ENCODE data around the gene DPEP3.
A peak's percentile ranks its signal among the peaks of the same experiment; 100 is the strongest.

Gene DPEP3, protein sequence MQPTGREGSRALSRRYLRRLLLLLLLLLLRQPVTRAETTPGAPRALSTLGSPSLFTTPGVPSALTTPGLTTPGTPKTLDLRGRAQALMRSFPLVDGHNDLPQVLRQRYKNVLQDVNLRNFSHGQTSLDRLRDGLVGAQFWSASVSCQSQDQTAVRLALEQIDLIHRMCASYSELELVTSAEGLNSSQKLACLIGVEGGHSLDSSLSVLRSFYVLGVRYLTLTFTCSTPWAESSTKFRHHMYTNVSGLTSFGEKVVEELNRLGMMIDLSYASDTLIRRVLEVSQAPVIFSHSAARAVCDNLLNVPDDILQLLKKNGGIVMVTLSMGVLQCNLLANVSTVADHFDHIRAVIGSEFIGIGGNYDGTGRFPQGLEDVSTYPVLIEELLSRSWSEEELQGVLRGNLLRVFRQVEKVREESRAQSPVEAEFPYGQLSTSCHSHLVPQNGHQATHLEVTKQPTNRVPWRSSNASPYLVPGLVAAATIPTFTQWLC

DNA sequence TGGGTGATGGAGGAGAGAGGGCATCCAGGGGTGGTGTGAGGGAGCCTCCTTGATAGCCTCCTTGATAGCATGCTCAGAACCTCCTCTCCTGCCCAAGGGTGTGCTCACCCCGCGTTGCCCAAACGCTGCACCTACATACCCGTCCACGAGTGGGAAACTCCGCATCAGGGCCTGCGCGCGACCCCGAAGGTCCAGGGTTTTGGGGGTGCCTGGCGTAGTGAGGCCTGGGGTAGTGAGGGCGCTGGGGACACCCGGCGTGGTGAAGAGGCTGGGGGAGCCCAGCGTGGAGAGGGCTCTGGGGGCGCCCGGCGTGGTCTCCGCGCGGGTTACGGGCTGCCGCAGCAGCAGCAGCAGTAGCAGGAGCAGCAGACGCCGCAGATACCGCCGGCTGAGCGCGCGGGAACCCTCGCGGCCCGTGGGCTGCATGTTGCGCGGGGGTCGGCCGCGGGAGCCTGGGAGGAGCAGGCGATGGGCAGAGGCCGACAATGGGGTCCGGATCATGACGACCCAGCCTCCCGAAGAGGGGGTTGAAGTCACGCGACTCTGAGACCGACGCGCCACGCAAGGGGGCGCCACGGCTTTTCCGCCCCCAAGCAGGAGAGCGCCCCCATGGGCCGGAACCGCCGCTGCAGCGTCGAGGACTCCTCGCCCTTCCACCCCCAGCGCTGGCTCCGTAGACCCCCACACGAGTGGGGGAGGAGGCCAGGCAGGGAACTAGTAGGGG is at the start of gene DPEP3:
Gene DPEP3, minus strand, starts transcription at position 545 of the 724 bp plus-strand sequence. Its CDS starts 119 bp downstream, at position 426.
- H3K4me3 ChIP-seq (ENCODE audit: low read depth, low read length), result no peak within 1 kb of the TSS
- TF ChIP-seq, protein P1, sequence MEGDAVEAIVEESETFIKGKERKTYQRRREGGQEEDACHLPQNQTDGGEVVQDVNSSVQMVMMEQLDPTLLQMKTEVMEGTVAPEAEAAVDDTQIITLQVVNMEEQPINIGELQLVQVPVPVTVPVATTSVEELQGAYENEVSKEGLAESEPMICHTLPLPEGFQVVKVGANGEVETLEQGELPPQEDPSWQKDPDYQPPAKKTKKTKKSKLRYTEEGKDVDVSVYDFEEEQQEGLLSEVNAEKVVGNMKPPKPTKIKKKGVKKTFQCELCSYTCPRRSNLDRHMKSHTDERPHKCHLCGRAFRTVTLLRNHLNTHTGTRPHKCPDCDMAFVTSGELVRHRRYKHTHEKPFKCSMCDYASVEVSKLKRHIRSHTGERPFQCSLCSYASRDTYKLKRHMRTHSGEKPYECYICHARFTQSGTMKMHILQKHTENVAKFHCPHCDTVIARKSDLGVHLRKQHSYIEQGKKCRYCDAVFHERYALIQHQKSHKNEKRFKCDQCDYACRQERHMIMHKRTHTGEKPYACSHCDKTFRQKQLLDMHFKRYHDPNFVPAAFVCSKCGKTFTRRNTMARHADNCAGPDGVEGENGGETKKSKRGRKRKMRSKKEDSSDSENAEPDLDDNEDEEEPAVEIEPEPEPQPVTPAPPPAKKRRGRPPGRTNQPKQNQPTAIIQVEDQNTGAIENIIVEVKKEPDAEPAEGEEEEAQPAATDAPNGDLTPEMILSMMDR (IDR thresholded peaks at IDR 0.05; ENCODE audit: insufficient read depth, low read depth, low read length, missing control alignments), result no peak
- no peak for DNase-seq (ENCODE audit: low read depth)

DNA sequence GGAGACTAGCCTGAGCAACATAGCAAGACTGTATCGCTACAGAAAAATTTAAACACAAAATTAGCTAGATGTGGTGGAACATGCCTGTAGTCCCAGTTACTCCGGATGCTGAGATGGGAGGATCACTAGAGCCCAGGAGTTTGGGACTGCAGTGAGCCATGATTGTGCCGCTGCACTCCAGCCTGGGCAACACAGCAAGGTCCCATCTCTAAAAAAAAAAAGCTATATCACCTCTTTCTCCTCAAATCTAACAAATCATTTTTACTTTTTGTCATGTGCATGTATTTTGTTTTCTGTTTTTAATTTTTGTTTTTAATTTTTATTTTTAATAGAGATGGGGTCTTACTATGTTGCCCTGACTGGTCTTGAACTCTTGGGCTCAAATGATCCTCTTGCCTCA is 48.7 kb upstream of the DPEP3 start:
- no peak for DNase-seq (ENCODE audit: low read depth)
- TF ChIP-seq, protein P1 (IDR thresholded peaks at IDR 0.05; ENCODE audit: insufficient read depth, low read depth, low read length, missing control alignments), result no peak
- no peak overlapping the region for H3K4me3 ChIP-seq (ENCODE audit: low read depth, low read length)

DNA sequence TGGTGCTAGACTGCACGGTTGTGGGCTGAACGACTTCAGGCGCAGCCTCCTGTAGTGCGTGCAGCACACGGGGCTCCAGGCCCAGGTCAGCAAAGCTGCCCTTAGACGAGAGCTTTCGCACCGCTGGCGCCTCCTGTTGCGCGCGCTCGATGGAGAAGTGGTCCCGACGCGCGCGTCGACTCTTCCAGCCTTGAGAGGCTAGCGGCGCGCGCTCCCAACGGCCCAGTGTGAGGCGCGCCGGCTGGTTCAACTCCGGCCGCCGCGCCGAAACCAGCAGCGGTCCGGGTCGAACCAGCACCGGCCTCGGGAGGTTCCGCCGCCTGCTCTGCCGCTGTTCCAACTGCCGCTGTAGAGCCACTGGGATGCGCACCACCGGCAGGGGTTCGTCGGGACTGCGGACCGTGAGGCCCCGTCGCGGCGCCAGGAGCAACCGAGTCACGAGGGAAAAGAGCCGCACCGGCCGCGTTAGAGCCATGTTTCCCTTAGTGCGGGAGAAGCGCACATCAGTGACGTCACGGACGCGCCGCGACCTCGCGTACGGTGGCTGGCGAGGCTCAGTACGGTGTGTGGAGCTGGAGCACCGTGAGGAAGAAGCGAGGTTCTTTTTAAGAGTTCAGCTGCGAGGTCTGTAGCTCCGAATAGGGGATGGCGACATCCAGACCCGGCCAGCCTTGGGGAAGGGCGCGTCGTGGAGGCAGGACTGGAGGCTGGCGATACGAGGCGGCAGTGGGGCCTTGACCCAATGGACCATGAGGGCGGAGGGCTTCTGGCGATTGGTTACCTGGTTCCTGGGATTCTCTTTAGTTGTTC is 42.6 kb upstream of the DPEP3 start, which contains the start of the genes DDX28 and DUS2:
Gene DDX28, minus strand, starts transcription at position 505 of the 810 bp plus-strand sequence. Its CDS starts 30 bp downstream, at position 475.
Gene DUS2, plus strand, starts transcription at position 557 of the 810 bp plus-strand sequence. CDS start 14,740 bp downstream, outside the sequence.
- TF ChIP-seq, protein P1 (IDR thresholded peaks at IDR 0.05; ENCODE audit: insufficient read depth, low read depth, low read length, missing control alignments), result no peak
- peak within 1 kb of the TSS; percentile 91 for H3K4me3 ChIP-seq (ENCODE audit: low read depth, low read length)
- peak; percentile 95 for DNase-seq (ENCODE audit: low read depth)

DNA sequence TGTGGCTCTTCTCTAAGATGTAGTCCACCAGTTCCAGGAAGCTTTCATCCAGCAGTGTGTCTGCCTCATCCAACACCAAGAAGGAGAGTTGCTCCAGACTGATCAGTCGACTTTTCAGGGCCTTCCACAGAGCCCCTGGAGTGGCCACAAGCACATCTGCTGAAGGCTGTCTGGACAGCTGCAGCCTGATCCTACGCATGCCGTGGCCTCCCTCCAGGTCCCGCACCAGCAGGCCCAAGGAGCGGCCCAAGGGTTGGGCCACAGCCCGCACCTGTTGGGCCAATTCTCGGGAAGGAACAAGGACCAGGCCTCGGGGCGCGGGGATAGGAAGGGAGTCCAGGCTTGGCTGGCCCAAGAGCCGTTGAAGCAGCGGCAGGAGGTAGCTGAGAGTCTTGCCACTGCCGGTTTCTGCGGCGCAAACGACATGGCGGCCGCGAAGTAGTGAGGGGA is 42.0 kb upstream of the DPEP3 start:
- peak overlapping the region; percentile 91 for H3K4me3 ChIP-seq (ENCODE audit: low read depth, low read length)
- DNase-seq (ENCODE audit: low read depth), result no peak
- TF ChIP-seq, protein P1 (IDR thresholded peaks at IDR 0.05; ENCODE audit: insufficient read depth, low read depth, low read length, missing control alignments), result no peak

DNA sequence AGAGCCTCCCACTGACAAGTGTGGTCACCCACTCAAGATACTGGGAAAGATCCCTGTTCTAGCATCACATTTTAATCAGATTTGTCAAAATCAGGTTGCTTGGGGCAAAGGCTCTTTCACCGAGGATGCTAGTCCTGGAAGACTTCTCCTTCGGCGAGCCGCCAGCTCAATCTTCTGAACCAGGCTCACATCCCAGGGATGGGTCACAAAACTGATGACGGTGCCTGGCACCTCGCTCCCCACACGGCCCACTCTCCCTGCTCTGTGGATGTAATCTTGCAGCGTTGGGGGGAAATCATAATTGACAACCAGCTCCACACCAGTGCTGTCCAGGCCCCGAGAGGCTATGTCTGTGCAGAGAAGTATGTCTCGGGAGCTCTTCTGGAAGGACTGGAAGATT is 41.2 kb upstream of the DPEP3 start:
- DNase-seq (ENCODE audit: low read depth), result no peak
- H3K4me3 ChIP-seq (ENCODE audit: low read depth, low read length), result no peak overlapping the region
- TF ChIP-seq, protein P1 (IDR thresholded peaks at IDR 0.05; ENCODE audit: insufficient read depth, low read depth, low read length, missing control alignments), result no peak

DNA sequence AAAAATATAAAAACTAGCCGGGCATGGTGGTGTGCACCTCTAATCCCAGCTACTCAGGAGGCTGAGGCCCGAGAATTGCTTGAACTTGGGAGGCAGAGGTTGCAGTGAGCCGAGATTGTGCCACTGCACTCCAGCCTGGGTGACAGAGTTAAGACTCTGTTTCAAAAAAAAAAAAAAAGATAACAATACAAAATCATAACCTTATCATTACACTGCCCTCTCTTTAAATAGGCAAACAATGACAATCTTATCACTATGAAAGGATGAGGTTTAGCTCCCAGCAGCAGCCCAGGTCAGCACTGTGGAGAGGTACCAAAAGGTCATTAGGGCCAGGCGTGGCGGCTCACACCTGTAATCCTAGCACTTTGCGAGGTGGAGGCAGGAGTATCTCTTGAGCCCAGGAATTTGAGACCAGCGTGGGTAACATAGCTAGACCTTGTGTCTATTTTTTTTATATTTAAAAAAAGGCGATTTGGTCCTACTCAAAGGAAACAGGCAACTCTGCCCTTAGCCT is 38.9 kb upstream of the DPEP3 start:
- H3K4me3 ChIP-seq (ENCODE audit: low read depth, low read length), result no peak overlapping the region
- DNase-seq (ENCODE audit: low read depth), result no peak
- TF ChIP-seq, protein P1 (IDR thresholded peaks at IDR 0.05; ENCODE audit: insufficient read depth, low read depth, low read length, missing control alignments), result no peak
